Dermis blood vessel endothelial cell (primary cell): ENCODE measurements around the gene FOSB. TPM values are rescaled to one million over a fixed set of nuclear protein-coding genes. Genes with fewer than 3 reads are reported as not detected.

Experiments used
- DNase-seq: peaks from one replicate; pipeline ENCODE4 v3.0.0; 2010
- total RNA-seq: library from RNA; depleted of rRNA; stranded (reverse); fragments of >200 nt; gene quantifications from 2 replicates; pipeline ENCODE4 v1.2.3, GENCODE V29; 2014

The FOSB gene
- total RNA-seq, 1 donor from 2014 or later: 23.8 TPM

DNA sequence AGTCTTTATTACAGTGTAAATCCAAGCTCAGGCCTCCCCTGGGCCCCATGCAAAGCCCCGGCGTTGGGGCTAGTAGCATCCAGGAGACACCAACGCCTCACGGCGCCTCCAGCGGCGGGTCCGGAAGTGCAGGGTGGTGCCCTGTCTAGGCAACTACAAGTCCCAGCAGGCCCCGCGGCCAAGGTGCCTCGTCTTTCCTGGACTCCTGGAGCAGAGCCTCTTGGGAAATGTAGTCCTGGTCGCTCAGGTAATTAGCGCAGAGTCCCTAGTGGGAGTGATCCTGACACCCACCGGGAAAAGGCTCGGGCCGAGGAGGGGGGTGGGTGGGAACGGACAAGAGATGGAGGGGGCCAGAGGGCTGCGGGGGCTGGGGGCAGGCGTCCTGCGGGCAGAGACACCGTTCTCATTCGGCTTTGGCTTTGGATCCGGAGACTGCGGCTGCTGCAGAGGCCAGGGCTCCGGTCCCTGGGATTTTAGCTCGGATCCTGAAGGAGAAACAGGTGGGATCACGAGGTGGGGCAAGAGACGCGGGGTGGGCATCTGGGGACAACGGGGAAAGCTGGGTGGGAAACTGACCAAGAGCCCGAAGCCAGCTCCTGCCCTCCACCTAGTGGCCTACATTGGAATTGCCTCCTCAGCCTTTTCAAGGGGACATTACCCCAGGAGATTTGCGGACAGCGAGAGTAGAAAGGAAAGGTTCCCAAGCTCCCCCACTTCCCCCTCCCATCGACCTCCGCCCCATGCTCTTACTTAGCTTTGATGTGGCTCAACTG is 17.7 kb downstream of the FOSB start:
- peak; percentile 96 for DNase-seq

DNA sequence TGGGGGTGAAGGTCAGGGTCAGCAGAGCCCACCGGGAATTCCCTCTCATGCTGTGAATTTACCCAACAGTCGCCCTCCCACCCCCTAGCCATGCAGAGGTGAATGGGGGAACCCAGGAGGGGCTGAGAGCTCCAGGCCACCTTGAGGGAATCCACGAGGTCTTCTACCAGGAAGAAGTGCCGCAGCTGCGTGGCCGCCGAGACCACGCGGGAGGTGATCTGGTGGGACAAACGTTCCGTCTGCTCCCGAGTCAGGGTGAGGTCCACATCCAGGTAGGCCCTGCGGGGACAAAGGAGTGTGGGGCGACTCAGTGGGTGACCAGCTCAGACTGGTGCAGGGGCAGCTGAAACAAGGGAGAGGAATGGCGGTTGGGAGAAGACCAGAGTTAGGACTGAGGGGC is 20.9 kb downstream of the FOSB start:
- no peak for DNase-seq

DNA sequence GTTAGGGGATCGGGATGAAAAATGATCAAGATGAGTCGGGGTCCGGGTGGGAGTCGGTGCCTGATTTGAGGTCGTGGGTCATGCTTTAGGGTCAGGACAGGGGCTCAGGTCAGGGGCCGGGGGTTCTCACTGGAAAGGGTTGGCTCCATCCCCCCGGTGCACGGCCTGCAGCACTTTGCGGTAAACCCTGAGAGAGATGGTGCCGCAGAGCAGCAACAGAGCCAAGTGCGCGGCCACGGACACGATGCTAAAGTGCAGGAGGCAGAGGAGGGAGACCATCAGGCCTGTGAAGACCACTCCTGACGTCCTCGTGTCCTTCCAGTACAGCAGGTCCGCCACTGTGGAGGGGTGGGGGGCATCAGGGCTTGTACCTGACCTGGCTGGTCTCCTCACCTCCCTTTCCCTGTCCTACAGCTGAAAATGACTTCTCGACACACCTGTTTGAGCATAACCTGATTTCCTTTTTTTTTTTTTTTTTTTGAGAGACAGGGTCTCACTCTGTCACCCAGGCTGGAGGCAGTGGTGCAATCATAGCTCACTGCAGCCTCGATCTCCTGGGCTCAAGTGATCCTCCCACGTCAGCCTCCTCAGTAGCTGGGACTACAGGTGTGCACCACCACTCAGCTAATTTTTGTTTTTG is 21.5 kb downstream of the FOSB start:
- DNase-seq: no peak

DNA sequence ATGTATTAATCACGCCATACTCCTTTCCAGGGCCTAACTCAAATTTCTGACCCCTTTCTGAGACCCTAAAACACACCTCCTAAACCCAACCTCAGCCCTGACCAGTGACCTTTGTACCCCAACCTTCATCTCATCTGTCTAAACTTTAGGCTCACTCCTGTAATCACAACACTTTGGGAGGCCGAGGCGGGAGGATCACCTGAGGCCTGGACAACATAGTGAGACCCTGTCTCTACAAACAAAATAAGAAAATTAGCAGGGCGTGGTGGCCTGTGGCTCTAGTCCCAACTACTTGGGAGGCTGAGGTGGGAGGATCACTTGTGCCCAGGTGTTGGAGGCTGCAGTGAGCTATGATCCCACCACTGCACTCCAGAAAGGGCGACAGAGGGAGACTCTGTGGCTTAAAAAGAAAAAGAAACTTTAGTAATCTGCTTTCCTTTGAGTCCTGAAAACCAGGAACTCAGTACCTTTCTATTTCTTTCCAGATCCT is 24.4 kb downstream of the FOSB start:
- DNase-seq: no peak

DNA sequence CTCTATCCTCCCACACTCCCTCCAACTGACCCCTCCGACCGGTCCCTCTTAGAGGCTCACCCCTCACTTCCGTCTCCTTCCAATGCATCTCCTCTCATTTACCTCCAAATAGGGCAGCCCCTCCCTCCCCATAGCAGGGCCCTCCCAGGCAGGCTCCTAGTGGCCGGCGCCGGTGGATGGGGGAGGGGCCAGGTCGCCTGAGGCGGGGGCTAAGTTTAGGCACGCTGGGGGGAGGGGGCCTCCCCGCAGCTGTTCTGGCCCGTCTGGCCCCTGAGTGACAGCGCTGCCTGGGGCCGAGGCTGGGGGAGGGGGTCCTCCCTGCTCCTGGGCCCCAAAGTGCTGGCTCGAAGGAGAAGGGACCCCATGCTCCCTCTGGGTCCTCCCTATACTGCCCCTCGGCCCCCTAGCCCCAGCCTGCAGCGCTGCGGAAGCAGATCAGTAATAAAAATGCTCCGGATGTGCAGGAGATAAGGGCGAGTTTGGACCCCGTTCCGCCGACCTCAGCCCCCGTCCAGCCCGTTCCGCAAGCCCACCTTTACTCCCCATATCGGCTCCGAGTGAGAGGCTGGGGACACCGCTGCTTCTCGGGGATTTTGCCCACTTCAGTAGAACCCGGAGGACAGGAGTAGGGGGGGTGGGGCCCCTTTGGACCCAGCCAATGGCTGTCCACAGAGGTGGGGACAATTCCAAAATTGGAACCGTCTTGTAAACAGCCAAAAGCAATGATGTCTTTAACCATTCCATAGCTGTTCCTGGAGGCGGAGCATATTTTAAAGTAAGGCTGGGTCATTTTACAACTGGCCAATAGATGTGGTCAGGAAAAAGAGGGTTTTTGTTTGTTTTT is 25.1 kb downstream of the FOSB start:
- DNase-seq: peak; percentile 61

DNA sequence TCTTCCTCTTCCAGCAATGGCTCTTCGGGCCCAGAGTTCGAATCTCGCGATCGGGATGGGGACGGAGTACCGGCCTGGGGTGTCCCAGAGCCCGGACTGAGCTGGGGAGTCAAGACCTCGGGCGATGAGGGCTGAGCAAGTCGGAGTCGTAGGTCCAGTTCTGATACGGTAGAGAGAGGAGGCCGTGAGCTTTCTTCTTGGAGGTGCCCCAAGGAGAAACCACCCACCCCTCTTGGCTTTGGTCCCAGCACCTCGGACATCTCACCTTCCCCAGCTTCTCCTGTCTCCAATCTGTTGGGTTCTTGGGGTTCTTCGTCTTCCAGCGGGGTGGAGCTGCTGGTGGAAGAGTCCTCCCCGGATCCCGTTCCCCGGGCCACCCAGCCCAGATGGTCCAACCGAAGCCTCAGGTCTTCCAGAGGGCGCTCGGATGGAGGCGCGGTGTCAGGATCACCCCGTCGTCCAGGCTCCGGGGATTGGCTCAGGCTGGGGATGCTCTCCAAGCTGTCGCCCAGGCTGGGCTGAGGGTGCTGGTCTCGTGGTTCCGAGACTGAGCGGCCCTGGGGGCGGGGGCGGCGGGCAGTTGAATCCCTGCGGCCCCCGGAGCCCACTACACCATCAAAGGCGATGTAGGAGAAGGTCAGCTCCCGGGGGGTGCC is 26.6 kb downstream of the FOSB start:
- no peak for DNase-seq

DNA sequence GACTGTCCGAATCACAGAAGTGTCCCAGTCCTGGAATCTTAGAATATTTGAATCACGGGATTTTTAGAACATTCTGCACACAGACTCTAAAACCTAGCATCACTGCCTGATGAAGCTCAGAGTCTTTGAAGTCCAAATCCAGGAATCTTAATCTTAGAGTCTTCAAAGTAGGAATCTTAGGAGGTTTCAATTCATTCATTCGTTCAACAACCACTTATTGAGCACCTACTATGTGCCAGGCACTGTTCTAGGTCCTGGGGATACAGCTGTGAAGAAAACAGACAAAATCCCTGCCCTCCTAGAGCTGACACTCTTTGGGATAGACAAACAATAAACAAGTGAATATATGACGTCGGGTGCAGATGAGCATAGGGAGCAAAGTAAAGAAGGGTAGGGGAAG is 27.4 kb downstream of the FOSB start:
- DNase-seq: no peak

DNA sequence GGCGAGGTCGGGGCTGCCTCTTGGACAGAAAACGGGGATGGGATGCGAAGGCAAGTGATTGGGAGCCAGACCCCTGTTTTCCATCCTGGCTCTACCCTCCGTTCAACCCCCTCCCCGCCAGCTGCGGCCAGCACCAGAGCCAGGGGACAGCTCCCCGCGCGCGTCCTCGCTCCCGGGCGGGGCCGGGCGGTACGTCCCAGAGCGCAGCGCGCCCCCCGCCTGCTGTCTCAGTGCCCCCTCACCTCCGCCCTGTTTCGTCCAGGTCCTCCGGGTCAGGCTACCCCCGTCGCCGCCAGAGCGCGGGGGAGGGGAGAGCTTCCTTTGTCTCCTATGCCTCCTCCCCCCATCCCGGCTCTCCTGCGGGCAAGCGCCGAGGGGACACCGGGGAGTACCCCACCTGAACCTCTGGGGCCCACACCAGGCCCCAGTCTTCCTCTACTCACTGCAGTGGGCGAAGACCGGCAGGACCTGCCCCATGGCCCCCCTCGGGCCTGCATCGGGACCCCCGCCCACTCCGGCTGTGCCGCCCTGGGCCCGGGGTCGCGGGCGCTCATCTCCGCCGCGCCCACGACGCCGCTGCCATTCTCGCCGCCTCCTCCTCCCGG is 28.7 kb downstream of the FOSB start:
- peak; percentile 47 for DNase-seq

DNA sequence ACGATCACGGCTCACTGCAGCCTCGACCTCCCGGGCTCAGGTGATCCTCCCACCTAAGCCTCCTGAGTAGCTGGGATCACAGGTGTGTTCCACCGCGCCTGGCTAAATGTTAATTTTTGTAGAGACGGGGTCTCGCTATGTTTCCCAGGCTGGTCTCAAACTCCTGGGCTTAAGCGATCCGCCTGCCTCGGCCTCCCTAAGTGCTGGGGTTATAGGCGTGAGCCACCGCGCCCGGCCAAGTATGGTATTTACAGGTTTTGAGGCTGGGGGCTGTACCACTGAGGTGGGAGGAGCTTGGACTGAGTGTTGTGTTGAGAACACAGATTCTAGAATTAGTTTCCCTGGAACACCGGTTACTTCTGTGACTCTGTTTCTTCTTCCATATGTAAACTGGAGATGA is 30.0 kb downstream of the FOSB start:
- no peak for DNase-seq

DNA sequence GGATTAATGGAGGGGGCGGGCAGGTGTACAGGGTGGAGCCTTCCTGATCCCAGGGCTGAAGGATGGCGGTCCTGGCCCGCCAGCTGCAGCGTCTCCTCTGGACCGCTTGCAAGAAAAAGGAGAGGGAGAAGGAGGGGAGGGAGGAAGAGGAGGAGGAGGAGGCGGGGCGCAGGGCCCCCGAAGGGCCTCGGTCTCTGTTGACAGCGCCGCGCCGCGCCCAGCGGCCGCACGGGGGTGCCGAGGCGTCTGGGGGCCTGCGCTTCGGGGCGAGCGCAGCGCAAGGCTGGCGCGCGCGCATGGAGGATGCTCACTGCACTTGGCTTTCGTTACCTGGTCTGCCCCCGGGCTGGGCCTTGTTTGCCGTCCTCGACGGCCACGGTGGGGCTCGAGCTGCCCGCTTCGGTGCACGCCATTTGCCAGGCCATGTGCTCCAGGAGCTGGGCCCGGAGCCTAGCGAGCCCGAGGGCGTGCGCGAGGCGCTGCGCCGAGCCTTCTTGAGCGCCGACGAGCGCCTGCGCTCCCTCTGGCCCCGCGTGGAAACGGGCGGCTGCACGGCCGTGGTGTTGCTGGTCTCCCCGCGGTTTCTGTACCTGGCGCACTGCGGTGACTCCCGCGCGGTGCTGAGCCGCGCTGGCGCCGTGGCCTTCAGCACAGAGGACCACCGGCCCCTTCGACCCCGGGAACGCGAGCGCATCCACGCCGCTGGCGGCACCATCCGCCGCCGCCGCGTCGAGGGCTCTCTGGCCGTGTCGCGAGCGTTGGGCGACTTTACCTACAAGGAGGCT is 30.8 kb downstream of the FOSB start, which contains the start of gene PPM1N:
TSS of gene PPM1N (plus strand) at position 33 of the 785 bp plus-strand sequence. CDS start at position 63, 30 bp downstream.
- peak; percentile 42 for DNase-seq

DNA sequence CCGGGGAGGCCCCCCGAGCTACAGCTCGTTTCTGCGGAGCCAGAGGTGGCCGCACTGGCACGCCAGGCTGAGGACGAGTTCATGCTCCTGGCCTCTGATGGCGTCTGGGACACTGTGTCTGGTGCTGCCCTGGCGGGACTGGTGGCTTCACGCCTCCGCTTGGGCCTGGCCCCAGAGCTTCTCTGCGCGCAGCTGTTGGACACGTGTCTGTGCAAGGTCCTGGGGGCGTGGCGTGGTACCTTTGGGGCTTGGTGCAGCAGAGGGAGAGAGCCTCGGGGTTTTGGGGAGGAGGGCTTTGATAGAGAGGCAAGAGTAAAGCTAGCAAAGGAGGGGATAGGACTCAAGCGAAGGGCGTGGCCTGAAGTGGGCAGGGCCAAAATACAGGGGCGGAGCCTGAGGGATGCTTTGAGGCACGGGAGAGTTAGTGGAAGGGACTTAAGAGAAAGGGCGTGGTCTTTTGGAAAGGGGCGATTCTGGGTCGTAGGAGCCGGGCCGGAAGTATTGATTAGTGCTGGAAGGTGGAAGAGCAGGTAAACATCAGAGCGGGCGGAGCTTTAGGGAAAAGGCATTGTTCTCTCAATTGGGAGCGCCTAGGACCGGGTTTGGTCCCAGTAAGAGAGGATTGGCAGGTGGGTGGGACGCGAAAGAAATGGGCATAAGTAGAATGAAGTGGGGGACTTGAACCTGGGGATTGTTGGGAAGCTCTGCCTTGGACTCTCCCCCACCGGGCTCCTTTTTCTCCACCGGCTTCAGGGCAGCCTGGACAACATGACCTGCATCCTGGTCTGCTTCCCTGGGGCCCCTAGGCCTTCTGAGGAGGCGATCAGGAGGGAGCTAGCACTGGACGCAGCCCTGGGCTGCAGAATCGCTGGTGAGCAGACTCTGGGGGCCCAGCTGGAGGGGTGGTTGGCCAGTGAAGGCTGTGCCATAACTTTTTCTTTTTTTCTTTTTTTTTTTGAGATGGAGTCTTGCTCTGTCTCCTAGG is 31.7 kb downstream of the FOSB start:
- DNase-seq: peak; percentile 36

DNA sequence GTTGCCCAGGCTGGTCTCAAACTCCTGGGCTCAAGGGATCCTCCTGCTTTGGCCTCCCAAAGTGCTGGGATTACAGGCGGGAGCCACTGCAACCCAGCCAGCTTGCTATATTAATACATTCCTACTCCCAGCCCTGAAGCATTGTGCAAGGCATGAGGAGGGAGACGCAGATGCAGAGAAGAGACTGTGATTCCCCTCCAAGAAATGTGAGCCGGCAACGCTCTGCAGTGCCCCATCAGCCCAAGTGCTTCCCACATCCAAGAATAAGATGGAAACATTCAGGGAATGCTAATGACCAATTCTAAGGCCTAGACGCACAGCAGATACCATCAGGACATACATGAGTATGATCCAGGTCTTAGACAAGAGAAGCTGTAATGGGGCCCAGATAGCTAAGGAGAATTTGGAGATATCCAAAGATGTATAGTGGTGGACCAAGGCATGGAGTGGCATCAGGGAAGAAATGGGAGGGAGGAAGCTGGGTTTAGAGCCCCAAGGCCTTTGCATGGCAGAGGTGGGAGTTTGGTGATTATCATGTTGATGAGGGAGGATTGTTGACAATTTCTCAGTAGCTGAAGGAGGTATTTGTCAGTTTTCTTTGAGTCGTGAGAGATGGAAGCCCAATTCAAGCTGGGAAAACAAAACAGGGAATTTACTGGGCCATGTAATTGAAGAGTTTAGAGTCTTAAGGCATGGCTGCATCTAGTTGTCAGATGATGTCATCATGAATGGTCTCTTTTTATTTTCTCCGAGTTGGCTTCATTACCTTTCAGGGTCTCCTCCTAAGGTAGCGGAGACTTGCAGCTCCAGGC is 33.3 kb downstream of the FOSB start:
- DNase-seq: no peak

DNA sequence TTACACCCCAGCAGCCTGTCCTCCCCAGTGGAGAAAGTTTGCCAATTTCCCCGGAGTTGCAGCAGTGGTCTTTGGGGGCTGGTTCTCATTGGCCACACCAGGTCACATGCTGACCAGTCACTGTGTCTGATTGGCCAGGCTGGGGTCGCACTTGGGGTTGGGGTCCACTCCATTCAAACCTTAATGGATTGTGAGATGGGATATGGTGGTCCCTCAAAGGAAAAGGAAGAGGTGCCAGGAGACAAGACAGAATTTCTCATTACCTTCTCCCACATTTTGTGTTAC is 33.9 kb downstream of the FOSB start:
- no peak for DNase-seq

DNA sequence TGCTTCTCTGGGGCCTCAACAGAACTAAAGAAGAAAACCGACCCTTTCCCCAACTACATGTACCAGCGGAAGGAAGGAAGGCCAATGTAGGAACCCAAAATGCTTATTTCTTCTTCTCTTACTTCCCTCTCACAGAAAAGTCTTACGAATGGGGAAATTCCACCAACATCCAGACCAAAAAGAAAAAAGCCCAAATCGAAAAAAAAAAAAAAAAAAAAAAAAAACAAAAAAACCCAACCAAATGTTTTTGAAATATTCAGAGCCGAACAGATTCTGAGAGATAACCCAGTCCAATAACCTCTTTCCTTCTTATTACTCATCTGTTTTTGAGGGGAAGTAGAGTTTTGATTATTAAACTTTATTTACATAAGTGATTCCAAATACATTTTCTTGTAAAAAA is 34.3 kb downstream of the FOSB start:
- no peak for DNase-seq

DNA sequence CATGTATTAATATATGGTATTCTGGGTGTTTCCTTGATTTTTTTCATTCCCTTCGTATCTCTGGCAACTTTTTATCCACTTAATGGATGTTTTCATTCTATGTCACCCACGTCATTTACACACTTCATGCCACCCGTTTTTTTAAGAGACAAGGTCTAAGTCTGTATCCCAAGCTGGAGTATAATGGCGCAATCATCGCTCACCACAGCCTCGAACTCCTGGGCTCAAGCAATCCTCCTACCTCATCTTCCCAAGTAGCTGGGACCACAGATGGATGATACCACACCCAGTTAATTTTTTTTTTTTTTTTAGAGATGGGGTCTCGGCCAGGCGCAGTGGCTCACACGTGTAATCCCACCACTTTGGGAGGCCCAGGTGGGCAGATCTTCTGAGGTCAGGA is 36.1 kb downstream of the FOSB start:
- DNase-seq: no peak

DNA sequence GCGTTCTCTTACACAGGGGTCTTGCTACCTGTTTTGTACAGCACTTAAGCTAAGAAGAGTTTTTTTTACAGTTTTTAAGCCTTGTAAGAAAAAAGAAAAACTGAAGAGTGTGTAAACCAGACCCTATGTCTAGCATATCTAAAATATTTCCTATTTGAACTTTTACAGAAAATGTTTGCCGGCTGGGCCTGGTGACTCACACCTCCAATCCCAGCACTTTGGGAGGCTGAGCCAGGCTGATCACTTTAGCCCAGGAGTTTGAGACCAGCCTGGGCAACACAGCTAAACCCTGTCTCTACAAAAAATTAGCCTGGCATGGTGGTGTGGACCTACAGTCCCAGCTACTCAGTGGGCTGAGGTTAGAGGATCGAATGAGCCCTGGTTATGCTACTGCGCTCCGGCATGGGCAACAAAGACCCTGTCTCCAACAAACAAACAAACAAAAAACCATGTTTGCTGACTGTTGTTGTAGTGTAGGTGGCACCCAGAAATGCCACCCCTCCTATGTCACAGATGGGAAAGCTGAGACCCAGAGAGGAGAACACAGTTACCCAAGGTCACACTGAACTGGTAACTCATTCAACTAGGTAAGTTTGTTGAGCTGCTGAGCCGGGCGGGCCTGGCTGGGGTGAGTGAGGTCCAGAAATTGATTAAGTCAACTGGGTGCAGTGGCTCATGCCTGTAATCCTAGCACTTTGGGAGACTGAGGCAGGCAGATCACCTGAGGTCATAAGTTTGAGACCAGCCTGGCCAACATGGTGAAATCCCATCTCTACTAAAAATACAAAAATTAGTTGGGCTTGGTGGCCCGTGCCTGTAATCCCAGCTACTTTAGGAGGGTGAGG is 37.6 kb downstream of the FOSB start:
- DNase-seq: no peak

DNA sequence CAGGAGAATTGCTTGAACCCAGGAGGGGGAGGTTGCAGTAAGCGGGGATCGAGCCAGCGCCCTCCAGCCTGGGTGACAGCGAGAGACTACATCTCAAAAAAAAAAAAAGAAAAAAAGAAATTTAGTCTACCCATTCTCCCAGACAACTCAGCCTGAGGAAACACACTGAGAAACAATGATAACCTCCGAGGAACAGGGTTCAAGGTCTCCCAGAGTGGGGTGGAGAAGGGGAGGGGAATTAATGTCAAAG is 38.1 kb downstream of the FOSB start:
- no peak for DNase-seq

DNA sequence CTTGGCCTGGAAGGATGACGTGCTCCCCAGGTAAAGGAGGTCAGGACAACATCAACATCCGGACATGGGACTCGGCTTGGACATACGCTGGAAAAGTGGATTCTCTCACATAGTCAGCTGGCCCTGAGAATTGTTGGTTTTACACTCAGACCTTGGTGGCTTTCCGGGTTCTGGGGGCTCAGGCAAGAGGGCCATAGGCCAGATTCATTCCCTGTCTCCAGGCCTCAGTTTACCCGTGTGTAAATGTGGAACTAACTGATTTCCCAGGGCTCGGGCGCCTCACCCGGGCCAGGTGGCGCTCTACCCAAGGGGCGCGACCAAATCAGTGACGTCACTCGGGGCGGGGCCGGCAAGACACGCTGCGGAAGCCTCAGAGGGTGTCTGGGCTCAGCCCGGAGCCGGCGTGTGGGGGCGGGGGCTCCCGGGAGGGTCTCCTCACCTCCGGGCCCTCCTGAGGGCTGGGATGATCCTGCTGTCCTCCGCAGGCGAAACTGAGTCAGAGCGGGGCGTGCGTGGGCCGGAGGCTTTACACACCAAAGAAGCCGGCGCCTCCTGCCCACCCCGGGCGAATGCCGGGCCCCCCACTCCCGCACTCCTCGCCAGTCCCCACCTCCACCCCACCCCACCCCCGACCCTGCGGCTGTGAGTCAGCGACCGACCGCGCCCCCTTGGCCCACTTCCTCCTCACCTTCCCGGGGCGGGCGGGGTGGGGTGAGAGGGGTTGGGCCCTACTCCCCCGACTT is 38.6 kb downstream of the FOSB start:
- DNase-seq: peak; percentile 95
